CD14-positive monocyte (primary cell): ENCODE results near the gene CHST7. TPM values are rescaled to one million over a fixed set of nuclear protein-coding genes. Genes with fewer than 3 reads are reported as not detected.
A peak's percentile ranks its signal among the peaks of the same experiment; 100 is the strongest.

Experiments
- DNase-seq, 3 donors: peaks; one replicate each; pipeline ENCODE4 v3.0.0-alpha.2; 2011 to 2022
- H2AFZ ChIP-seq: 2 replicates; pipeline ENCODE4 v1.6.0; 2012; ENCODE audit warnings: mild to moderate bottlenecking, low read depth, low read length, inconsistent platforms; ENCODE audit not compliant: insufficient read depth, poor library complexity, severe bottlenecking
- H3K27ac ChIP-seq, 2 donors: 1 replicate in 1 of 2; 2 replicates in 1 of 2; pipeline ENCODE4 v1.5.1; 2012 to 2013; ENCODE audit warnings: low read length in 2 of 2, control low read depth in 1 of 2, inconsistent platforms in 1 of 2, low read depth in 1 of 2, mild to moderate bottlenecking in 1 of 2
- H3K27me3 ChIP-seq, 2 donors: one replicate each; pipeline versions ENCODE4 v1.6.0 to v1.6.1; 2011 to 2013; ENCODE audit warnings: low read length in 2 of 2; ENCODE audit not compliant: control insufficient read depth in 2 of 2, insufficient read depth in 2 of 2
- H3K36me3 ChIP-seq, 2 donors: replicated peaks in 1 of 2; 1 replicate in 1 of 2; 2 replicates in 1 of 2; pipeline versions ENCODE4 v1.5.1 to v1.6.1; 2012 to 2013; ENCODE audit warnings: low read length in 2 of 2, control low read depth in 1 of 2, inconsistent platforms in 1 of 2, mild to moderate bottlenecking in 1 of 2; ENCODE audit not compliant: insufficient read depth in 2 of 2, control insufficient read depth in 1 of 2
- H3K4me1 ChIP-seq, 2 donors: 1 replicate in 1 of 2; 2 replicates in 1 of 2; pipeline versions ENCODE4 v1.5.1 to v1.6.1; 2012 to 2013; ENCODE audit warnings: low read length in 2 of 2, control low read depth in 1 of 2, inconsistent platforms in 1 of 2, mild to moderate bottlenecking in 1 of 2, moderate library complexity in 1 of 2; ENCODE audit not compliant: insufficient read depth in 2 of 2, control insufficient read depth in 1 of 2
- H3K4me2 ChIP-seq: replicated peaks from 2 replicates; pipeline ENCODE3; 2012; ENCODE audit warnings: low read length, moderate library complexity, mild to moderate bottlenecking; ENCODE audit not compliant: poor library complexity, severe bottlenecking; ENCODE audit errors: extremely low read depth
- H3K4me3 ChIP-seq, 3 experiments: fragments of 200-600 bp in 1 of 3; sonication (generic) in 1 of 3; replicated peaks in 1 of 3; 1 replicate in 2 of 3; 2 replicates in 1 of 3; pipeline ENCODE4 v1.5.1; 2011 to 2013; ENCODE audit warnings: low read length in 3 of 3, mild to moderate bottlenecking in 3 of 3, control low read depth in 2 of 3, low read depth in 2 of 3, inconsistent platforms in 1 of 3, moderate library complexity in 1 of 3
- H3K79me2 ChIP-seq: 2 replicates; pipeline ENCODE4 v1.6.0; 2012; ENCODE audit warnings: mild to moderate bottlenecking, control low read depth, inconsistent platforms, low read length, moderate library complexity; ENCODE audit not compliant: insufficient read depth
- H3K9ac ChIP-seq: 2 replicates; pipeline ENCODE4 v1.6.0; 2017; ENCODE audit warnings: low read length, mild to moderate bottlenecking; ENCODE audit not compliant: insufficient read depth, poor library complexity, severe bottlenecking
- H3K9me3 ChIP-seq, 2 donors: replicated peaks in 1 of 2; 1 replicate in 1 of 2; 2 replicates in 1 of 2; pipeline versions ENCODE4 v1.5.1 to v1.6.1; 2012 to 2013; ENCODE audit warnings: low read length in 2 of 2, control low read depth in 1 of 2; ENCODE audit not compliant: control insufficient read depth in 1 of 2, insufficient read depth in 1 of 2
- H4K20me1 ChIP-seq: 2 replicates; pipeline ENCODE4 v1.6.0; 2012; ENCODE audit warnings: mild to moderate bottlenecking, low read length, control low read depth, moderate library complexity; ENCODE audit not compliant: insufficient read depth
- H3K27ac Mint-ChIP-seq, 7 donors: one replicate each; pipeline ENCODE4 v1.8.0; 2020; ENCODE audit warnings: mild to moderate bottlenecking in 7 of 7, mixed read lengths in 7 of 7, moderate library complexity in 6 of 7, inconsistent platforms in 2 of 7
- H3K27me3 Mint-ChIP-seq, 3 donors: one replicate each; pipeline ENCODE4 v1.8.0; 2021 to 2022; ENCODE audit warnings: low read depth in 3 of 3, mild to moderate bottlenecking in 3 of 3, mixed read lengths in 3 of 3, moderate library complexity in 3 of 3, inconsistent platforms in 1 of 3
- H3K36me3 Mint-ChIP-seq, 2 donors: one replicate each; pipeline ENCODE4 v1.8.0; 2020; ENCODE audit warnings: mixed read lengths in 2 of 2, inconsistent platforms in 1 of 2, mild to moderate bottlenecking in 1 of 2
- H3K4me1 Mint-ChIP-seq: one replicate; pipeline ENCODE4 v1.8.0; 2020; ENCODE audit warnings: mild to moderate bottlenecking, mixed read lengths
- H3K4me3 Mint-ChIP-seq, 2 donors: one replicate each; pipeline ENCODE4 v1.8.0; 2020; ENCODE audit warnings: mild to moderate bottlenecking in 2 of 2, mixed read lengths in 2 of 2, moderate library complexity in 1 of 2
- H3K9me3 Mint-ChIP-seq, 7 donors: one replicate each; pipeline ENCODE4 v1.8.0; 2020 to 2022; ENCODE audit warnings: mixed read lengths in 7 of 7, mild to moderate bottlenecking in 6 of 7, moderate library complexity in 6 of 7, inconsistent platforms in 2 of 7
- WGBS: methylation state at CpG from one replicate; pipeline ENCODE4 v1.1.5; 2013; ENCODE audit warnings: missing lambda C conversion rate; ENCODE audit not compliant: insufficient coverage; 5-methylcytosine and 5-hydroxymethylcytosine counted together
- intact Hi-C, 2 donors: fragments of 100-400 bp; cut with micrococcal nuclease; formaldehyde crosslinking; loops; one replicate each; pipeline versions ENCODE4 v1.15.0 to v1.15.1; 2023
- polyA plus RNA-seq, 3 donors: library from polyadenylated mRNA; depleted of rRNA in 1 of 3; unstranded in 2 of 3; stranded (reverse) in 1 of 3; fragments of 300-500 nt in 2 of 3; fragments of >200 nt in 1 of 3; fragmentation: Illumina TruSeq in 2 of 3; gene quantifications; 1 replicate in 2 of 3; 2 replicates in 1 of 3; pipeline ENCODE4 v1.2.3, GENCODE V29; 2012 to 2021
- TF ChIP-seq, protein P1 (sequence below): fragments of 200-600 bp; IDR thresholded peaks from one replicate; pipeline ENCODE4 v1.8.0; 2022; ENCODE audit warnings: antibody characterized with exemption, mild to moderate bottlenecking

CHST7 gene
- polyA plus RNA-seq, 3 donors, result 6.6 to 19.2 (median 8.3) TPM

DNA sequence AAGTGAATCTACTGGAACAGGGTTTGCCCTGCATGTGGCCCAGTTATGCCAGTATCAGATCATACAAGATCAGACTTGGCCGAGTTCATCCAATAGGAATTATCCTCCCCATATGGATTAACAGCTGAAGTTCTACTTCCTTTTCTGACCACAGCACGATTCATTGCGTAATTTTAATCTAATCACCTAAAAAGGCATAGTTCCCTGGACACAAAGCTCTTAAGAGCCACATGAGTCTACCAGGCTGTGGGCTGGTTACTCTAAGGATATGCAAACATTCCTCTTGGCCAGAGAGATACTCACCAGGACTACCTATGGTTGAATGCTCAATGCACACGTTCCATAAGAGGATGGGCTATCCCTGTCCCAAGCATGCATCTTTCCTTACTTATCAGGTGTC, 46.9 kb downstream of the CHST7 start:
- WGBS, result 57% methylated on average over 2 of the region's 4 CpGs
- intact Hi-C loops, result loop anchor here (10.0 kb wide), 2 partner anchors 46 to 174 kb away; partner anchors contain the start of gene CHST7 (in 1 of the 2)
- H3K27ac Mint-ChIP-seq, result no peak overlapping the region

GRCh38 chrX:46621572-46621971, 48.0 kb downstream of the CHST7 start:
- Mint-ChIP-seq H3K27me3 (peaks cover 0 to 3% (median 0%) of the 10 kb centered on the region in 3 donors), H3K4me1 (peaks cover 12% of the 10 kb centered on the region), H3K4me3 (no peak overlapping the region), H3K27ac (no peak overlapping the region), H3K9me3 (peaks cover 0 to 21% (median 8%) of the 10 kb centered on the region in 7 donors), H3K36me3 (peaks cover 2 to 4% of the 10 kb centered on the region in 2 donors)
- no peak for DNase-seq
- intact Hi-C loops, result loop anchor here (10.0 kb wide), 2 partner anchors 47 to 173 kb away; partner anchors contain the start of gene CHST7 (in 1 of the 2)
- Histone ChIP-seq H3K27ac (no peak overlapping the region), H2AFZ (no peak overlapping the region), H3K36me3 (no peaks in the 10 kb centered on the region), H3K4me1 (peaks cover 4 to 13% of the 10 kb centered on the region in 2 donors), H3K9ac (no peak overlapping the region), H3K4me2 (no peak overlapping the region), H4K20me1 (no peaks in the 10 kb centered on the region), H3K9me3 (peaks cover 0 to 10% of the 10 kb centered on the region in 2 donors), H3K79me2 (no peaks in the 10 kb centered on the region), H3K27me3 (no peaks in the 10 kb centered on the region), H3K4me3 (no peak overlapping the region)
- TF ChIP-seq, protein P1, sequence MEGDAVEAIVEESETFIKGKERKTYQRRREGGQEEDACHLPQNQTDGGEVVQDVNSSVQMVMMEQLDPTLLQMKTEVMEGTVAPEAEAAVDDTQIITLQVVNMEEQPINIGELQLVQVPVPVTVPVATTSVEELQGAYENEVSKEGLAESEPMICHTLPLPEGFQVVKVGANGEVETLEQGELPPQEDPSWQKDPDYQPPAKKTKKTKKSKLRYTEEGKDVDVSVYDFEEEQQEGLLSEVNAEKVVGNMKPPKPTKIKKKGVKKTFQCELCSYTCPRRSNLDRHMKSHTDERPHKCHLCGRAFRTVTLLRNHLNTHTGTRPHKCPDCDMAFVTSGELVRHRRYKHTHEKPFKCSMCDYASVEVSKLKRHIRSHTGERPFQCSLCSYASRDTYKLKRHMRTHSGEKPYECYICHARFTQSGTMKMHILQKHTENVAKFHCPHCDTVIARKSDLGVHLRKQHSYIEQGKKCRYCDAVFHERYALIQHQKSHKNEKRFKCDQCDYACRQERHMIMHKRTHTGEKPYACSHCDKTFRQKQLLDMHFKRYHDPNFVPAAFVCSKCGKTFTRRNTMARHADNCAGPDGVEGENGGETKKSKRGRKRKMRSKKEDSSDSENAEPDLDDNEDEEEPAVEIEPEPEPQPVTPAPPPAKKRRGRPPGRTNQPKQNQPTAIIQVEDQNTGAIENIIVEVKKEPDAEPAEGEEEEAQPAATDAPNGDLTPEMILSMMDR, result no peak
- WGBS, result no CpG with 5 or more reads among the region's 3 CpGs

More for the DNA sequence above, 46.9 kb downstream of the CHST7 start:
- H3K36me3 Mint-ChIP-seq, result peaks cover 2 to 4% of the 10 kb centered on the region in 2 donors
- no peak overlapping the region for H3K4me3 Mint-ChIP-seq
- H3K79me2 ChIP-seq, result no peaks in the 10 kb centered on the region
- H3K4me1 ChIP-seq, result peaks cover 0 to 6% of the 10 kb centered on the region in 2 donors
- H3K27ac ChIP-seq, result no peak overlapping the region
- H3K9ac ChIP-seq, result no peak overlapping the region
- H2AFZ ChIP-seq, result no peak overlapping the region
- H4K20me1 ChIP-seq, result no peaks in the 10 kb centered on the region
- H3K4me1 Mint-ChIP-seq, result peaks cover 6% of the 10 kb centered on the region
- H3K4me2 ChIP-seq, result no peak overlapping the region
- DNase-seq, result peak in 2 of 3 donors; percentile 11 to 26
- peaks cover 0 to 2% (median 0%) of the 10 kb centered on the region in 3 donors for H3K27me3 Mint-ChIP-seq
- TF ChIP-seq, protein P1, result no peak
- peaks cover 0 to 13% (median 8%) of the 10 kb centered on the region in 7 donors for H3K9me3 Mint-ChIP-seq
- H3K4me3 ChIP-seq, result no peak overlapping the region
- peaks cover 0 to 10% of the 10 kb centered on the region in 2 donors for H3K9me3 ChIP-seq
- H3K36me3 ChIP-seq, result no peaks in the 10 kb centered on the region
- H3K27me3 ChIP-seq, result no peaks in the 10 kb centered on the region
